ENCODE measurements around the gene KRT5.

Gene KRT5

GRCh38 chr12:52535574-52535973 lies 15.4 kb upstream of the KRT5 start:
- no peak overlapping the region for H3K27ac ChIP-seq (replicated peaks)
- no peak for DNase-seq (ENCODE audit: low read depth in 1 of 2, low spot score in 1 of 2)
- no peaks in the 10 kb centered on the region for H3K27me3 ChIP-seq (ENCODE audit: insufficient read depth, poor library complexity, severe bottlenecking)
- TF ChIP-seq, protein P1, sequence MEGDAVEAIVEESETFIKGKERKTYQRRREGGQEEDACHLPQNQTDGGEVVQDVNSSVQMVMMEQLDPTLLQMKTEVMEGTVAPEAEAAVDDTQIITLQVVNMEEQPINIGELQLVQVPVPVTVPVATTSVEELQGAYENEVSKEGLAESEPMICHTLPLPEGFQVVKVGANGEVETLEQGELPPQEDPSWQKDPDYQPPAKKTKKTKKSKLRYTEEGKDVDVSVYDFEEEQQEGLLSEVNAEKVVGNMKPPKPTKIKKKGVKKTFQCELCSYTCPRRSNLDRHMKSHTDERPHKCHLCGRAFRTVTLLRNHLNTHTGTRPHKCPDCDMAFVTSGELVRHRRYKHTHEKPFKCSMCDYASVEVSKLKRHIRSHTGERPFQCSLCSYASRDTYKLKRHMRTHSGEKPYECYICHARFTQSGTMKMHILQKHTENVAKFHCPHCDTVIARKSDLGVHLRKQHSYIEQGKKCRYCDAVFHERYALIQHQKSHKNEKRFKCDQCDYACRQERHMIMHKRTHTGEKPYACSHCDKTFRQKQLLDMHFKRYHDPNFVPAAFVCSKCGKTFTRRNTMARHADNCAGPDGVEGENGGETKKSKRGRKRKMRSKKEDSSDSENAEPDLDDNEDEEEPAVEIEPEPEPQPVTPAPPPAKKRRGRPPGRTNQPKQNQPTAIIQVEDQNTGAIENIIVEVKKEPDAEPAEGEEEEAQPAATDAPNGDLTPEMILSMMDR (IDR thresholded peaks at IDR 0.05; ENCODE audit: insufficient read depth, low read length), result no peak
- TF ChIP-seq, protein P2, sequence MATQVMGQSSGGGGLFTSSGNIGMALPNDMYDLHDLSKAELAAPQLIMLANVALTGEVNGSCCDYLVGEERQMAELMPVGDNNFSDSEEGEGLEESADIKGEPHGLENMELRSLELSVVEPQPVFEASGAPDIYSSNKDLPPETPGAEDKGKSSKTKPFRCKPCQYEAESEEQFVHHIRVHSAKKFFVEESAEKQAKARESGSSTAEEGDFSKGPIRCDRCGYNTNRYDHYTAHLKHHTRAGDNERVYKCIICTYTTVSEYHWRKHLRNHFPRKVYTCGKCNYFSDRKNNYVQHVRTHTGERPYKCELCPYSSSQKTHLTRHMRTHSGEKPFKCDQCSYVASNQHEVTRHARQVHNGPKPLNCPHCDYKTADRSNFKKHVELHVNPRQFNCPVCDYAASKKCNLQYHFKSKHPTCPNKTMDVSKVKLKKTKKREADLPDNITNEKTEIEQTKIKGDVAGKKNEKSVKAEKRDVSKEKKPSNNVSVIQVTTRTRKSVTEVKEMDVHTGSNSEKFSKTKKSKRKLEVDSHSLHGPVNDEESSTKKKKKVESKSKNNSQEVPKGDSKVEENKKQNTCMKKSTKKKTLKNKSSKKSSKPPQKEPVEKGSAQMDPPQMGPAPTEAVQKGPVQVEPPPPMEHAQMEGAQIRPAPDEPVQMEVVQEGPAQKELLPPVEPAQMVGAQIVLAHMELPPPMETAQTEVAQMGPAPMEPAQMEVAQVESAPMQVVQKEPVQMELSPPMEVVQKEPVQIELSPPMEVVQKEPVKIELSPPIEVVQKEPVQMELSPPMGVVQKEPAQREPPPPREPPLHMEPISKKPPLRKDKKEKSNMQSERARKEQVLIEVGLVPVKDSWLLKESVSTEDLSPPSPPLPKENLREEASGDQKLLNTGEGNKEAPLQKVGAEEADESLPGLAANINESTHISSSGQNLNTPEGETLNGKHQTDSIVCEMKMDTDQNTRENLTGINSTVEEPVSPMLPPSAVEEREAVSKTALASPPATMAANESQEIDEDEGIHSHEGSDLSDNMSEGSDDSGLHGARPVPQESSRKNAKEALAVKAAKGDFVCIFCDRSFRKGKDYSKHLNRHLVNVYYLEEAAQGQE (IDR thresholded peaks at IDR 0.05; ENCODE audit: insufficient replicate concordance, low read depth), result no peak
- TF ChIP-seq GABPA (IDR thresholded peaks at IDR 0.05; ENCODE audit: low read depth) (no peak), SPI1 (IDR thresholded peaks at IDR 0.05; ENCODE audit: borderline replicate concordance, low read depth) (no peak), POLR2AphosphoS5 (IDR thresholded peaks at IDR 0.05; ENCODE audit: low read depth) (no peak)
- H3K4me3 ChIP-seq (replicated peaks; ENCODE audit: insufficient read depth, low read length), result no peak overlapping the region

DNA sequence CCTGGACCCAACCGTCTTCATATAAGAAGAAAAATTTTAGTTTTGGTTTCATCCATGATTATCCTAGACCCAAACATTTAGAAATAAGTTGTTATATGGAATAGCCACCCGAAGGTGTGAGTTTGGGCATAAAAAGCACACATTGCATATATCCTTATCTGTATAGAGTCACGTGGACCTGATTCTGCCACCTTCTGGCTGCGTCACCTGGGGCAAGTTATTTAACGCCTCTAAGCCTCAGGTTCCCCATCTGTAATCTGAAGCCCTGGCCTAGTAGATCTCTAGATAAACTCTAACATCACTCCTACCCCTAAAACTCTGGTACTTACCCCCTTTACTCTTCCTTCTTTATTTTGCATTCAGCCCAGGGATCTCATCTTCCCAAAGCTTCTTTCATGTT lies 14.3 kb upstream of the KRT5 start:
- no peaks in the 10 kb centered on the region for H3K27me3 ChIP-seq (ENCODE audit: insufficient read depth, poor library complexity, severe bottlenecking)
- DNase-seq (ENCODE audit: low read depth in 1 of 2, low spot score in 1 of 2), result no peak
- no peak overlapping the region for H3K4me3 ChIP-seq (replicated peaks; ENCODE audit: insufficient read depth, low read length)
- H3K27ac ChIP-seq (replicated peaks), result no peak overlapping the region
- TF ChIP-seq, protein P2 (IDR thresholded peaks at IDR 0.05; ENCODE audit: insufficient replicate concordance, low read depth), result no peak
- TF ChIP-seq, protein P1 (IDR thresholded peaks at IDR 0.05; ENCODE audit: insufficient read depth, low read length), result no peak
- TF ChIP-seq POLR2AphosphoS5 (IDR thresholded peaks at IDR 0.05; ENCODE audit: low read depth) (no peak), GABPA (IDR thresholded peaks at IDR 0.05; ENCODE audit: low read depth) (no peak), SPI1 (IDR thresholded peaks at IDR 0.05; ENCODE audit: borderline replicate concordance, low read depth) (no peak)

DNA sequence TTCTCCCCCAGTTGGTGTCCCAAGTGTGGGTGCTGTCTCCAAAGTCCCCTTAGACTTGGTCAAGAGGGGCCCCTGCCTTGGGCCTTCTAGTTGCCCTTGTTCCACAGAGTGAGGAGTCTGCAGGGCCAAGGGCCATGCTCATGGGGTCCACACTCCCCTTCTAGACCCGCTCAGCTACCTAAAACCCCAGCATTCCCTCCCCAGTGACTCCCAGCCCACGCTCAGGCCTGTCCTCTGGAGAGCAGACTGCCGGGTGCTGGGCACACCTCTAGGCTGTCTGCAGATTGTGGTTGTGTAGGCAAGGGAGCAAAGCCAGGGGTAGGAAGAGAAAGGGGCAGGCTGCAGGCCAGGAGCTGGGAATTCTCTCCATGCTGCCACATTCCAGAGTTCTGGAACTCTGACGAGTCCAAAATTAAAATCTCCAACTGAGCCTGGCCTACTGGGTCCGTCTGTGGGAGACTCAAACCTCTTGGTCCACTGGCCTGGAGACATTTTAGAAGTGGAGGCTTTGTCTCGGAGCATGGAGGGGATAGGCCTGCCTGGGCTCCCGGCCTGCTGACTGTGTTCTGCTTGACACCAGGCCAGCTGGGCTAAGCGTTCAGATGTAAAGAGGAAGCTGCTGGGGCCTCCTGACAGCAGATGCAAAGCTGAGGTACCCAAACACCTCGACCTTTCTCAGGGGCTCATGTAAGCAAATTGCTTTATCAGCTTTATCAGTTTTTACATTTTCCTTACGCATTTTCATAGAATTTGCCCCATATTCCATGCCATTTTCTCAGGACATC lies 13.7 kb upstream of the KRT5 start:
- TF ChIP-seq, protein P2 (IDR thresholded peaks at IDR 0.05; ENCODE audit: insufficient replicate concordance, low read depth), result no peak
- no peak for TF ChIP-seq SPI1 (IDR thresholded peaks at IDR 0.05; ENCODE audit: borderline replicate concordance, low read depth)
- no peak for TF ChIP-seq GABPA (IDR thresholded peaks at IDR 0.05; ENCODE audit: low read depth)
- TF ChIP-seq POLR2AphosphoS5 (IDR thresholded peaks at IDR 0.05; ENCODE audit: low read depth), result no peak
- TF ChIP-seq, protein P1 (IDR thresholded peaks at IDR 0.05; ENCODE audit: insufficient read depth, low read length), result no peak
- Histone ChIP-seq H3K27ac (replicated peaks) (no peak overlapping the region), H3K4me3 (replicated peaks; ENCODE audit: insufficient read depth, low read length) (no peak overlapping the region), H3K27me3 (ENCODE audit: insufficient read depth, poor library complexity, severe bottlenecking) (no peaks in the 10 kb centered on the region)
- DNase-seq (ENCODE audit: low read depth in 1 of 2, low spot score in 1 of 2), result no peak

Measured in HL-60 (cell line).